NCI-H446 treated with DMSO at 0.1 percent for 48 hours (cell line): ENCODE results near the gene PIPOX.

Source experiments
- DNase-seq: peaks from one replicate; lab custom pipeline; 2025; lab: John Stamatoyannopoulos, UW

PIPOX gene

GRCh38 chr17:29048440-29049368 is 5.8 kb downstream of the PIPOX start:
- DNase-seq: no peak

DNA sequence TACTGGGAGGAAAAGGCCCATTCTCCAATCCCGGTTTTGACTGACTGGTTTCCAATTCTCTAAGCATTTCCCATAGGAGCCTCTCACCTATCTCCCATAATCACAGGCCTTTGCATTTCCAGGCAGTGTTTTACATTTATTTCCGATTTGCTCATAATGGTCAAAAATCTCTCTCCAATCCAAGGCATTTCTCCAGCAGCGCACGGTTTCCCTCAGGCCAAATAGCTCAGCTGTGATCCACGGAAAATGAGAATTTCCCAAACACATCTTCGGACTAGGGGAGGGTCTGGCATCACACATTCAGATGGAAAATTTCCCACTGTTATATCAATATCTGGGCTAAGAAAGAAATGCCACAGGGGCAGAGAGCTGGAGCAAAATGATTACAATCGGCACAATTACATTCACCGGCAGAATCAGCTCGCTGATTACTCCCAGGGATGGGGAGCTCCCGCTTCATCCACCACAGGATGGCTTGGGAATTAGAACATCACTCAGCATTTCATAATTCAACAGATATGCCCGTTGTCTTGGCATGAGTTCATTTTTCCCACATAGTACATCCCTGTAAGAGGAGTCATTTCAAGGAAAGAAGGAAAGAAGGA is 6.7 kb downstream of the PIPOX start:
- DNase-seq: no peak

DNA sequence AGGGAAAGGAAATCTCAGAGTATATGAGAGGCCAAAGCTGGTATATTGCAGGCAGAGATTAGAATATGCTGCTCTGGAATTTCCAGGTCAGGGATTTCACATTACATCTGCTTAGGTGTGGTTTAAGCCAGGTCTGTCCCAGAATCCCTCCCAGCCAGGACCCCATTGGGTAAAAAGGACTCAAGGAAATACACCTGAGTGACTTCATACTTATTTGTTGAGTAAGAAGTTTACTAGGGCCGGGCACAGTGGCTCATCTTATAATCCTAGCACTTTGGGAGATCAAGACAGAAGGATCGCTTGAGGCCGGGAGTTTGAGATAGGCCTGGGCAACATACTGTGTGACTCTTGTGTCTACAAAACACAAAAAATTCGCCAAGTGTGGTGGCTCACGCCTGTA is 7.2 kb downstream of the PIPOX start:
- DNase-seq: no peak

DNA sequence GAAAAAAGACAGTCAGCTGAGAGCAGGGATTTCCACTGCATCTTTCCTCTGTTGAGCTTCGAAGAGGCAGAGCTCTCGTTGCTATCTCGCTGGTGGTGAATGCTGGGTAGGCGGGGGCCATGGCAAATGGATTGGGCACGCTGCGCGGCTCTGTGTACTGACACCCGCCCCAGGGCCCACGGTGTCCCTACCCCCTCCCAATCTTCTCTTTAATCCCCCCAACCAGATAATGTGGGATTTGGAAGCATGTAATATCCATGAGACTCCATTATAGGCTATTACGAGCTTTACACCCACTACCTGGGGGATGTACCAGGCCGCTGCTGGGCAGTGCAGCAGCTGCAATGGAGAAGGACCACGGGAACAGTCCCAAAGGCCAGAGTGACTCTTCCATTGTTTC is 8.3 kb downstream of the PIPOX start:
- no peak for DNase-seq

- no peak for DNase-seq
Measured at GRCh38 chr17:29051731-29052130, 8.8 kb downstream of the PIPOX start.

- DNase-seq: no peak
Measured at GRCh38 chr17:29054835-29055234, 11.9 kb downstream of the PIPOX start.

- DNase-seq: no peak
Measured at GRCh38 chr17:29057361-29057760, 14.4 kb downstream of the PIPOX start.

DNA sequence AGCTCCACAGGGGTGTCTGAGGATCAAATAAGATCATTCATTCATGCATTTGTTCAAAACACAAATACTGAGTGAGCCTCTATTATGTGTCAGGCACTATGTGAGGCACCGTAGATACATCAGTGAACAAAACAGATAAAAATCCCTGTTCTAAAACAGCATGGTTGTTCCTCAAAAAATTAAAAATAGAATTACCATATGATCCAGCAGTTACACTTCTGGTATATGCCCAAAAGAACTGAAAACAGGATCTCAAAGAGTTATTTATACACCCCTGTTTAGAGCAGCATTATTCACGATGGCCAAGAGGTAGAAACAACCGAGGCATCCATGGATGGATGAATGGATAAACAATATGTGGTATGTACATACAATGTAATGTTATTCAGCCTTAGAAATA is 15.4 kb downstream of the PIPOX start:
- DNase-seq: no peak

DNA sequence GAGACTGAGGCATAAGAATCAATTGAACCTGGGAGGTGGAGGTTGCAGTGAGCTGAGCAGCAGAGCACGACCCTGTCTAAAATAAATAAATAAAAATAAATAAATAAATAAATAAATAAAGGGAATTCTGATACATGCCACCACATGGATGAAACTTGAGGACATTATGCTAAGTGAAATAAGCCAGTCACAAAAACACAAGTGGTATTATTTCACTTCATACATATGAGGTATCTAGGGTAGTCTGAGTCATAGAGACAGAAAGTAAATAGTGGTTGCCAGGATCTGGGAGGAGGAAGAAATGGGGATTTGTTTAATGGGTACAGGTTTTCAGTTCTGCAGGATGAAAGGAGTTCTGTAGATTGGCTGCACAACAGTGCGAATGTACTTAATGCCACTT is 16.3 kb downstream of the PIPOX start:
- DNase-seq: no peak

DNA sequence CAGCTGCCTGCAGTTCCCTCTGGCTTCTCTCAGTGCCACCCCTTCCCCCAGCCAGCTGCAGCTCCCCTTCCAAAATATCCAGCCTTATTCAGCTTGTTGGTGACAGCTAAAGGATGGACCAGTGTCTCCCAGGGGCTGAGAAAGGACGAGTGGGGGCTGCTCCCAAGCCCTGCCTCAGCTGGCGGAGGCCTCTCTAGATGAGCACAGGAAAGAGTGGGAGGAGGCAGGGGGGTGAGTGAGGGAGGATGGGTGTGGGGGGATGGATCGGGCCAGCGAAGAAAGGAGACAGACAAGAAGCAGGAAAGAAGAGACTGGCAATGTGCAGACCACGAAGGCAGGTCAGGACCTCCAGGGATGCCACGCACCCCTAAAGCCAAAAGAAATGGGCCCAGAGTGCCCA is 17.5 kb downstream of the PIPOX start:
- DNase-seq: no peak

DNA sequence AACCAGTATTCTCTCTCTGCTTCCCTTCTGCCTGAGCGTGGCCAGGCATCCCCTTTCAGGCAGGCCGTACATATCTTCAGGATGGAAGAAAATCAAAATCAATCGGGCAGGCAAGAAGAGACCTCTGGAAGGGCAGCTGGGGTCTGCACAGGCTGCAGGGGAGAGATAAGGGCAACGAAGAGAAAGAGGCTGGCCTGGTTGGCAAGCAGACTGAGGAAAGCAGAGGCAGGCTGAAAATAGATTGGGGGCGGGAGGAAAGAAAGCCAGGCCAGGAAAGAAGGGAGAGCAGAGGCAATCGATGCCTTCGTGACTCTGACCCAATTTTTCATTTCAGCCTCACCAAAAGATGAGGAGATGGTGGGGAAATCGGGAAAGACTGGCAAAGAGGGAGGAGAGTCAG is 18.1 kb downstream of the PIPOX start:
- no peak for DNase-seq

DNA sequence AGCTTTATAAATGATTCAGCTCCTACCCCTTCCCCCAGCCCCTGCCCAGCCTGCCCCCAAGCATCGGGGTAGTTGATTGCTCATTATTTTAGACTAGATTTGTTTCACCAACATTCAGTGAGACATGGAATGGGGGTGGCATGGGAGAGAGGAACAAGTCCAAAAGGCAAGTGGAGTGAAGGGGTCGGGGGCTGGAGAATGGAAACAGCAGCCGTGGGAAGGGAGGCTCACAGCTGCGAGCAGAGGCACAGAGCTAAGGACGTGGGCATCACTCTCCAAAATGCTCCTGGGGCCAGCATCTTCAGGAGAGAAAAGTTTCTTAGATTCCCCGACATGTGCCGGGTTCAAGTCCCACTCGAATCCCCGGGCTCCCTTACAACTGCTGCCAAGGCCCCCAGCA is 19.3 kb downstream of the PIPOX start:
- DNase-seq: no peak

DNA sequence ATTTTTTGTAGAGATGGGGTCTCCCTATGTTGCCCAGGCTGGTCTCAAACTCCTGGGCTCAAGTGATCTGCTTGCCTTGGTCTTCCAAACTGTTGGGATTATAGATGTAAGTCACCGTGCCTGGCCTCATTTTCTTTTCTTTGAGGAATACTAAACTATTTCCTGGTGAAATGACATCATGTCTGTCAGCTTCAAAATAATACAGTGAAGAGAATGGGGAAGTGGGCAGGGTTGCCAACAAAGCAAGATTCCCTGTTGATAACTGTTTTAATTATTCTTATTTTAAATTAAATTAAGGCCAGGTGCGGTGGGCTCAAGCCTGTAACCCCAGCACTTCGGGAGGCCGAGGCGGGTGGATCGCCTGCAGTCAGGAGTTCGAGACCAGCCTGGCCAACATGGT is 21.1 kb downstream of the PIPOX start:
- DNase-seq: no peak

- DNase-seq: no peak
Measured at GRCh38 chr17:29066047-29066446, 23.1 kb downstream of the PIPOX start.

DNA sequence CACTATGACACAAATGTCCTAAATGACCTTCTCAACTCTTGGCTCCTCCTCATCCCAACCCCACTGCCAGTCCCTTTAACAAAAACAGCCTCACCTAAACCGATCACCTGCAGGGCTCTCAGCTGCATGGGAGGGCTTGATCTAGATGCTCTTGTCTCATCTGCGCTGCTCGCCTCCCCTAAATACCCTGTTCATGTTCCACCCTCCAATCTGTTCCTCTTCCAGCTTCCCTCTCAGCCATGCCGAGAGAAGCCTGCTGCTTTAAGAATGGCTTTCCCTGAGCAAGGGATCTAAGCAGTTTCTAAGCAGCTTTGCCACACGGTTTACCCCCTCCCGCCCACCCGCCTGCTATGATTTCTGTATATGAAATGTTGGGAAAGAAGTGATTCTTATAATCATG is 23.7 kb downstream of the PIPOX start:
- no peak for DNase-seq

DNA sequence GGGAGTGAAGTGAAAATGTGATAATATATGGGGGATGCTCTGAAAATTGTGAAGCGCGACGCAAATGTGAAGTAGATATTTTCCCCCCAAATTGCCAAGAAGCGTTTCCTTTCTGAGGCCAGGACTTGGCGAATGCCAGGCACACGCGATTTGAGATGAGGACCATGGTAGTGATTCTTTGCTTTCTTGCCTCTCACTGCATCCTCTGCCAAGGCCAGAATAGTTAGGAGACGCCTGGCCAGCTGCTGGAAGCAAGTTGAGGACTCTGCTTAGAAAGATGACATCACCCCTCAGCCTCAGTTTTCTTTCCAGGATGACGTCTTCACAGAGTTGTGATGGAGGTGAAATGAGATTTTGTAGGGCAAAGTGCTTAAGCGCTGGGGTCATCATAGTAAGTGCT is 25.9 kb downstream of the PIPOX start:
- no peak for DNase-seq

DNA sequence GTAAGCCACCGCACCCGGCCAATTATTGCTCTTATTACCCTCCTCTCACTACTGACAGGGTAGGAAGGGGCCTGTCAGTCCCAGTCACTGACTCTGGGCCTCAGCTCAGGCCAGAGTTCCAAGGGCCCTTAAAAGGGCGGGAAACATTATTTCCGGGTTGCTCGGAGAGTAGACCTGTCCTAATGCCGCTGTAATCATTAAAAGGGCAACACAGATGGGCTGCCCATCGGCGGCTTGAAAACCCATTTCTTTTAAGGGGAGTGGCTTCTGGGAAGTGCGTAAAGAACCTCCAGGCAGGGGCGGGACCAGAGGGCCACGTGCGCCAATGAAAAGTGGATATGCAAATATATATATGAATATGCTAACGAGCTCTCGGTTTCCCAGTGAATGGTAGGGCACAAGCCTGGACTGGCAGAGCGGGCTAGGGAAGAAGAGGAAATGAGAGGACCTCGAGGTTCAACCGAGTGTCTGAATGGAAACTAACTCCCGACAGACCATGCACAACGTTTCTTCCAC is 26.6 kb downstream of the PIPOX start:
- no peak for DNase-seq

- no peak for DNase-seq
Measured at GRCh38 chr17:29070308-29070707, 27.4 kb downstream of the PIPOX start.

DNA sequence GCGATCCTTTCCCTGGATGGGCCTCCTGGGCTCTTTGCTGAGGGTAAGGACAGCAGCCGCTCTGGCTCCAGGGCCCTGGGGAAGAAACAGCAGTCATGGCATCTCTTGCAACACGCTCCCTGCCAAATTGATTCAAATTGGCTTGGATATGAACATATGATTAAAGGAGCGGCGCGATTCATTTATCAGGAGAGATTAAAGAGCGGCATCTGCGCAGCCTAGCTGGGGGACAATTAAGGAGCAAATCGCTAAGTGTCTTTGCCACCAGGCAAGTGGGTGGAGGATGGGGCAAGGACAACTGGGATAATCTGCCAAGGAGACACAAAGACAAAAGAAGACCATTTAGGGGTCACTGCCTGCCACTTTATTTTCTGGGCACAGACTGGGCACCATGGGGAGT is 27.8 kb downstream of the PIPOX start:
- no peak for DNase-seq

GRCh38 chr17:29071303-29071702 is 28.4 kb downstream of the PIPOX start:
- DNase-seq: no peak

- no peak for DNase-seq
Measured at GRCh38 chr17:29073045-29073444, 30.1 kb downstream of the PIPOX start.

DNA sequence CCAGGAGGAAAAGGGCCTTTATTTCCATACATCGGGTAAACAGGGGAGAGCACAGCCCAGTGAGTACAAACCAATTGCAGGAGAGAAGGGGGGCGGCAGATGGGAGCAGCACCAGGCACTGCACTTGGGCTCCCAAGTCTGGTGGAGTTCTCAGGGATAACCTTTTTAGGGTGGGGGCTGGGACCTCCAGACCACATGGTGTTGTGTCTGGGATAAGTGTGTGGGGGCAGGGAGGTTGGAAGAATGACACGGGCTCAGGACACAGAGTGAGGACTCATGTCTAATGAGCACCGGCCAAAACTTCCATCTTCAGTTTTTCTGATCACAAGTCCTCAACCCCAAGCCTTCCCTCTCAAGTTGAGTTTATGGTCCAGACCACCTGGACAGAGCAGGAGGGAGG is 30.6 kb downstream of the PIPOX start:
- DNase-seq: no peak

GRCh38 chr17:29074488-29074887 is 31.5 kb downstream of the PIPOX start:
- DNase-seq: no peak

DNA sequence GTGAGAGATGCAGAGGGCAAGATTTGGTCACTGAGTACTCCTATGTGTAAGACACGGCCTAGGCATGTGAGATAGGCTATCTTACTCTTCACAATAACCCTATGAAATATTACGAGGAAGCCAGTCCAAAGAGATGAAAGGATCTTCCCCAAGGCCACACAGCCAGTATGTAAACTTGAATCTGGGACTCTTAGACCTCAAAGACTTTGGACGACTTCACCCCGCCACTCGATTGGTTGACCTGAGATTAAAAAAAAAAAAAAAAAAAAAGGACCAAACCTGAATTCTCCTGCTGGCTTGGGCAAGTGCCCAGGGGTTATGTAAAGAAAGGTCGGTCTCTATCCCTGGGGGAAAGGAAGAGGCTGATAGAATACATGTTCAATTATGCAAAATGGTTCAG is 33.1 kb downstream of the PIPOX start:
- no peak for DNase-seq
